Measurements from ENCODE around the gene MAPKAP1. TPM values are rescaled to one million over a fixed set of nuclear protein-coding genes. Genes with fewer than 3 reads are reported as not detected.

Gene MAPKAP1
- total RNA-seq, 2 donors from 2014 or later = 83.7 to 91.8 TPM

DNA sequence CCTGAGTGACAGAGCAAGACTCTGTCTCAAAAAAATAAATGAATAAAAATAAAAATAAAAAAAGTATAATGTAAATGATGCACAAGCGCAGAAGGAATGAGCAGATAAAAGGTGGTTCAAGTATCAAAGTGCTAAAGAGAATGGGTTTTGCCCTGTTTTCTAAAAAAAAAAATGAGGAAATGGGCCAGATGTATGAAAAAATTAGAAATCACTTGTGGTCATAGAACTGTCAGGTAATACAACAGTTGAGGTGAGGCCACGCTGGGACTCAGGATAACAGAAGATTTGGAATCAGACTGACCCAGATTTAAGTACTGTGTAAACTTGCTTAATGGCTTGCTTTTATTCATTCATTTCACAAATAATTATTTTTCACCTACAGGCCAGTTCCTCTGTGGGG is 69.8 kb downstream of the MAPKAP1 start:
- no peaks in the 10 kb centered on the region for H3K9me3 ChIP-seq
- no peak overlapping the region for H3K4me3 ChIP-seq
- peaks cover 25% of the 10 kb centered on the region for H3K4me1 ChIP-seq
- WGBS, 2 donors = 79 to 94% methylated on average over 2 of the region's 2 CpGs
- no peak overlapping the region for H3K27ac ChIP-seq
- no peak for TF ChIP-seq POLR2A (IDR thresholded peaks at IDR 0.05)
- TF ChIP-seq, protein P1, sequence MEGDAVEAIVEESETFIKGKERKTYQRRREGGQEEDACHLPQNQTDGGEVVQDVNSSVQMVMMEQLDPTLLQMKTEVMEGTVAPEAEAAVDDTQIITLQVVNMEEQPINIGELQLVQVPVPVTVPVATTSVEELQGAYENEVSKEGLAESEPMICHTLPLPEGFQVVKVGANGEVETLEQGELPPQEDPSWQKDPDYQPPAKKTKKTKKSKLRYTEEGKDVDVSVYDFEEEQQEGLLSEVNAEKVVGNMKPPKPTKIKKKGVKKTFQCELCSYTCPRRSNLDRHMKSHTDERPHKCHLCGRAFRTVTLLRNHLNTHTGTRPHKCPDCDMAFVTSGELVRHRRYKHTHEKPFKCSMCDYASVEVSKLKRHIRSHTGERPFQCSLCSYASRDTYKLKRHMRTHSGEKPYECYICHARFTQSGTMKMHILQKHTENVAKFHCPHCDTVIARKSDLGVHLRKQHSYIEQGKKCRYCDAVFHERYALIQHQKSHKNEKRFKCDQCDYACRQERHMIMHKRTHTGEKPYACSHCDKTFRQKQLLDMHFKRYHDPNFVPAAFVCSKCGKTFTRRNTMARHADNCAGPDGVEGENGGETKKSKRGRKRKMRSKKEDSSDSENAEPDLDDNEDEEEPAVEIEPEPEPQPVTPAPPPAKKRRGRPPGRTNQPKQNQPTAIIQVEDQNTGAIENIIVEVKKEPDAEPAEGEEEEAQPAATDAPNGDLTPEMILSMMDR (IDR thresholded peaks at IDR 0.05) = no peak
- DNase-seq = no peak
- H3K27me3 ChIP-seq = no peaks in the 10 kb centered on the region
- H3K36me3 ChIP-seq (replicated peaks in 1 of 2; ENCODE audit: insufficient read depth in 1 of 2, low read depth in 2 of 2) = no peaks in the 10 kb centered on the region
- intact Hi-C loops (cut with DNase I) = no loop called here
- ATAC-seq = no peak

DNA sequence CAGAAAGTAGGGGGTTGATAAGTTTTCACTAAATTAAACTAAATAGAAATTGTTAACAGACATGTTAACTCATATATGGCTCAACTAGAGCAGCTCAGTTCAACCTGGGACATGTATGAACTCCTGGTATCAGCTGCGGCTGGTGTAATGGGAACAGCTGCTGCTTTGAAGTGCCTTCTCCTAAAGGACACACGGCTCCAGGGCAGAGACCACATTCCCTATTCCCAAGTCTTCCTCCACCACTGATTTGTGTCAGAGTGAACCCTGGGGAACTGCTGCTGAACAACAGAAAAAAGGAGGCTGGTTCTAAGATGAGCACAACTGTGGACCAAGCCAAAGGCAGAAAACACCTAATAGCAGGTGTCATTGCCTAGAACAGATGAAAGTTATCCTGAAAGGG is 71.1 kb downstream of the MAPKAP1 start:
- WGBS, 2 donors = 78% methylated on average over 2 of the region's 2 CpGs
- no peaks in the 10 kb centered on the region for H3K27me3 ChIP-seq
- ATAC-seq (no peak), DNase-seq (no peak)
- H3K9me3 ChIP-seq = no peaks in the 10 kb centered on the region
- H3K27ac ChIP-seq = no peak overlapping the region
- peaks cover 29% of the 10 kb centered on the region for H3K4me1 ChIP-seq
- intact Hi-C loops (cut with DNase I) = no loop called here
- H3K4me3 ChIP-seq = no peak overlapping the region
- no peak for TF ChIP-seq POLR2A (IDR thresholded peaks at IDR 0.05)
- TF ChIP-seq, protein P1 (IDR thresholded peaks at IDR 0.05) = no peak
- H3K36me3 ChIP-seq (replicated peaks in 1 of 2; ENCODE audit: insufficient read depth in 1 of 2, low read depth in 2 of 2) = no peaks in the 10 kb centered on the region

DNA sequence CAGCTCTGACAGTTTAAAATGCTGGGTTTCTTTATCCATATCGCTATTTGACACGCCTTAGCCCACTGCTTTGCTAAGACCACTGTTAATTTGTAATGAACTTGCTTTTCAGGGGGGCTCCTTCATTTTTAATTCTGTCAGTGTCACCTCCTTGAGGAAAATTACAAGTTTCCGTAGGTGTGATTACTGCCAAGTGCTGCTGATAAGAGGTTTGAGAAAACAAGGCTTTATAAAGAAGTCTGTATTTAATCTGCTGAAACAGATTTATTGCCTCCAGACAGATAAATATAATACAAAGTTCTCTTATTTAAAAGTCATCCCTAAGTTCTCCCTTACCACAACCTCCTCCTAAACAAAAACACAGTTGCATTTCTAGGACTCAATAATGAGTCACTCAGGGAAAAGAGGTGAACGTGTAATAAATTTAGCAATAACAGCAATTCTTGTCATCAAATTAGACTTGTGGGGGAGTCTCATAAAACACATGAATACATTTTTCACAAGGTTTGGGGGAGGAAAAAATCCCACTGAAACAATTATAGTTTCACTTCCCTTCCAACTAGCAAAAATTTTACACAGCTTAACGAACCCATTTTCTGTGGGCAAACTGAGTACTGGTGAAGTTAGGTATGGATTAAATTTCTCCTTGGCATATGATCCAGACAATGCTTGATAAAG is 72.8 kb downstream of the MAPKAP1 start:
- intact Hi-C loops (cut with DNase I) = no loop called here
- 45 to 53% methylated on average over 5 of the region's 5 CpGs for WGBS, 2 donors

DNA sequence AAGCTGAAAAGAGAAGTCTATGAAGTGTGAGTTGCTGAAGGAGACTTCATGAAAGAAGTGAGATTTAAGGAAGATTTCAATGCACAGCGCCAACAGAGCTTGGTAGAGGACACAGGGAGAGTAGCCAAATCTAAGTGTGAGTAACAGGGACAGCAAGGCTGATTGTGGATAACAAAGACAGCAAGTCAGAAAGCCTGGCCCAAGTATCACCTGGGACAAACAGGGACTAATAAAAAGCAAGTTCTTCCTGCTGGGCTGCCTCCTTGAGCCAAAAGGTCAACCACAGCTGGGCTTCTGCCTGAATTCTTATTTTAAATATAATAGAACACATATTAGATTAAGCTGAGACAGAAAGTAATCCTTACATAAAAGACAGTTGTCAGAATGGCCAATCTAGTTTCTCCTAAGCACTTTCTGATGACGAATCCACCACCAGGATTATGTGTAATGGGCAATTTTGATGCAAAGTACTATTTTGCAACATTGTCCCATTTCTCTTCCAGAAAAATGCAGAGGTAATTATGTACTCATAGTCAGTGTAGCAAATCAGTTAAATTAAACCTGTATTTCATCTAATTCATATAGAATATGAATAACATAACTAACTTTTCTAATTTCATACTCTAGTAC is 73.8 kb downstream of the MAPKAP1 start:
- Histone ChIP-seq H3K27ac (peak overlapping the region in 2 of 4 donors; percentile 18 to 28), H3K4me1 (peaks cover 29% of the 10 kb centered on the region), H3K9me3 (no peaks in the 10 kb centered on the region), H3K4me3 (no peak overlapping the region), H3K27me3 (no peaks in the 10 kb centered on the region), H3K36me3 (replicated peaks in 1 of 2; ENCODE audit: insufficient read depth in 1 of 2, low read depth in 2 of 2) (no peaks in the 10 kb centered on the region)
- TF ChIP-seq, protein P1 (IDR thresholded peaks at IDR 0.05) = no peak
- no peak for TF ChIP-seq POLR2A (IDR thresholded peaks at IDR 0.05)
- ATAC-seq = no peak
- intact Hi-C loops (cut with DNase I) = no loop called here
- peak; percentile 14 to 32 (median 20) for DNase-seq
- 48 to 54% methylated on average over 2 of the region's 2 CpGs for WGBS, 2 donors

More for the DNA sequence above, 72.8 kb downstream of the MAPKAP1 start:
- no peaks in the 10 kb centered on the region for H3K9me3 ChIP-seq
- TF ChIP-seq POLR2A (IDR thresholded peaks at IDR 0.05) = no peak
- no peak for DNase-seq
- no peak for ATAC-seq
- no peaks in the 10 kb centered on the region for H3K36me3 ChIP-seq (replicated peaks in 1 of 2; ENCODE audit: insufficient read depth in 1 of 2, low read depth in 2 of 2)
- peaks cover 29% of the 10 kb centered on the region for H3K4me1 ChIP-seq
- no peak overlapping the region for H3K27ac ChIP-seq
- H3K4me3 ChIP-seq = no peak overlapping the region
- no peaks in the 10 kb centered on the region for H3K27me3 ChIP-seq

DNA sequence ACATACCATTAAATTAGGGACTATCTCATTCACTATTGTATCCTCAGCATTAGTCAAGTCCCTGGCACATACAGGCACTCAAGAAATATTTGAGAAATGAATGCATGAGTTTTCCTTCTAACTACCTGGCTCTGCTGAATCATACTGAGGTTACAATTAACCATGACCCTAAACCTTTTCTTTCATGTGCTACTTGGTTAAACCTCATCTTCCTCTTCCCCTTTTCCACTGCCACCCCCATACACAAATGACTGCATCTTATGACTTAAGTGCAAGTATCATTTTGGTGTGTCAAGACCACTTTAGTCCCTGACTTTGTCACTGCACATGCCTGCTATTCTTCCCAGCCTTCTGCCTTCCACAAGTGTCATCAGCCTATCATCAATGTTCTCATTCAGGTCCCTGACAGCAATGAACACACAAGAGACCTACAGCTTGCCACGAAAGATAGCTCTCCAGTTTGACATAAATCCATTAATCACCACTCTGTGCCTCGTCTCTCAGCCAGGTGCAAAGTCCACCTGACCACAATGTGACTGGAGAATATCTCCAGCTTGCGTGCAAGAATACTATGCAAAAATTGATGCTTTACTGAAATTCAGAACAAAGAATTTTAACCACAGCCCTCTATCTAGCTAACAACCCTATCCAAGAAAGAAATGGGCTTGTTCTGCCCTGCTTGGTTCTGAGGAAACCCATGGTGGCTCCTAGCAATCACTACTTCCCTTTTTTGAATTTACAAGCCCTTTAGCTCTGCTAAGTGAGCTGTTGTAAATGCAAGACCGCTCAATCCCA is 74.5 kb downstream of the MAPKAP1 start:
- H3K36me3 ChIP-seq (replicated peaks in 1 of 2; ENCODE audit: insufficient read depth in 1 of 2, low read depth in 2 of 2) = no peaks in the 10 kb centered on the region
- no peaks in the 10 kb centered on the region for H3K9me3 ChIP-seq
- H3K4me3 ChIP-seq = no peak overlapping the region
- H3K4me1 ChIP-seq = peaks cover 29% of the 10 kb centered on the region
- no peak for ATAC-seq
- peak overlapping the region in 2 of 4 donors; percentile 18 to 28 for H3K27ac ChIP-seq
- intact Hi-C loops (cut with DNase I) = no loop called here
- WGBS, 2 donors = 32 to 33% methylated on average over 4 of the region's 4 CpGs
- DNase-seq = peak in 1 of 4 donors; percentile 9
- TF ChIP-seq, protein P1 (IDR thresholded peaks at IDR 0.05) = no peak
- TF ChIP-seq POLR2A (IDR thresholded peaks at IDR 0.05) = no peak
- no peaks in the 10 kb centered on the region for H3K27me3 ChIP-seq
